Activated naive CD8-positive, alpha-beta T cell treated with anti-CD3 and anti-CD28 coated beads, Interleukin-2, amount 50 U/mL, for 24 hours (primary cell): ENCODE results near the gene SYNPR.

Experiments
- ATAC-seq: fragments of 150-1000 bp; cut with Tn5 transposase; one replicate; pipeline ENCODE4 v1.10.0; 2021
- DNase-seq: peaks from one replicate; pipeline ENCODE4 v3.0.0; 2021
- H3K27ac Mint-ChIP-seq: one replicate; pipeline ENCODE4 v1.8.0; 2021; ENCODE audit warnings: mild to moderate bottlenecking, mixed read lengths
- H3K27me3 Mint-ChIP-seq: one replicate; pipeline ENCODE4 v1.8.0; 2021; ENCODE audit warnings: mixed read lengths
- H3K36me3 Mint-ChIP-seq: one replicate; pipeline ENCODE4 v1.8.0; 2021; ENCODE audit warnings: low read depth, mixed read lengths
- H3K4me1 Mint-ChIP-seq: one replicate; pipeline ENCODE4 v1.8.0; 2021; ENCODE audit warnings: mixed read lengths
- H3K4me3 Mint-ChIP-seq: one replicate; pipeline ENCODE4 v1.8.0; 2021; ENCODE audit warnings: mild to moderate bottlenecking, moderate library complexity, mixed read lengths
- H3K9me3 Mint-ChIP-seq: one replicate; pipeline ENCODE4 v1.8.0; 2021; ENCODE audit warnings: mixed read lengths

The SYNPR gene

DNA sequence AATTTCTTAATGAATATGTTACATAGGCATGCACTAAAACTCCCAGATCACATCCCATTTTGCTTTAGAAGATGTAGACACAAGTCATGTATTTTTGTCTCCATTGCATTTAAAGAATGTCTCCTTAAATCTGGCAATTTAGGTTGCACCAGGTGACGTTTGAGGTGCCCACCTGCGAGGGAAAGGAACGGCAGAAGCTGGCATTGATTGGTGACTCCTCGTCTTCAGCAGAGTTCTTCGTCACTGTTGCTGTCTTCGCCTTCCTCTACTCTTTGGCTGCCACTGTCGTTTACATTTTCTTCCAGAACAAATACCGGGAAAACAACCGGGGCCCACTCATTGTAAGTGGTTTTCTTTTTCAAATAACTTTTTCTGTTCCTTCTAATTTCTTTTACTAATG lies 278.3 kb downstream of the SYNPR start:
- H3K9me3 Mint-ChIP-seq: no peaks in the 10 kb centered on the region
- ATAC-seq (no peak), DNase-seq (no peak)
- peaks cover 4% of the 10 kb centered on the region for H3K27me3 Mint-ChIP-seq
- H3K36me3 Mint-ChIP-seq: no peaks in the 10 kb centered on the region
- H3K4me1 Mint-ChIP-seq: no peaks in the 10 kb centered on the region
- H3K4me3 Mint-ChIP-seq: no peak overlapping the region
- H3K27ac Mint-ChIP-seq: no peak overlapping the region

DNA sequence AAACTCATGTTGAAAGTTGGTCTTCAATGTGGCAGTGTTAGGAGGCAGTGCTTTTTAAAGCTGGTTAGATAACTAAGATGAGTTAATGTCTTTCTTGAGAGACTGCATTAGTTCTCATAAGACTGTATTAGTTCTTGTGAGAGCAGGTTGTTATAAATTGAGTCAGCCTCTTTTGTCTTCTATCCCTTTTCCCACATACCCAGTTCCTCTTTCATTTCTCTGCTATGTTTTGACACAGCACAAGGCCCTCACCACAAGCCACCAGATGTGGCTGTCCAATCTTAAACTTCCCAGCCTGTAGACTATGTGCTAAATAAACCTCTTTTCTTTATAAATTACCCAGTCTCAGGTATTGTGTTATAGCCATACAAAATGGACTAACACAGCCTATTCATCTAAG lies 279.8 kb downstream of the SYNPR start:
- H3K27ac Mint-ChIP-seq: no peak overlapping the region
- no peak overlapping the region for H3K4me3 Mint-ChIP-seq
- DNase-seq: no peak
- no peaks in the 10 kb centered on the region for H3K36me3 Mint-ChIP-seq
- no peak for ATAC-seq
- peaks cover 4% of the 10 kb centered on the region for H3K27me3 Mint-ChIP-seq
- no peaks in the 10 kb centered on the region for H3K4me1 Mint-ChIP-seq
- no peaks in the 10 kb centered on the region for H3K9me3 Mint-ChIP-seq

DNA sequence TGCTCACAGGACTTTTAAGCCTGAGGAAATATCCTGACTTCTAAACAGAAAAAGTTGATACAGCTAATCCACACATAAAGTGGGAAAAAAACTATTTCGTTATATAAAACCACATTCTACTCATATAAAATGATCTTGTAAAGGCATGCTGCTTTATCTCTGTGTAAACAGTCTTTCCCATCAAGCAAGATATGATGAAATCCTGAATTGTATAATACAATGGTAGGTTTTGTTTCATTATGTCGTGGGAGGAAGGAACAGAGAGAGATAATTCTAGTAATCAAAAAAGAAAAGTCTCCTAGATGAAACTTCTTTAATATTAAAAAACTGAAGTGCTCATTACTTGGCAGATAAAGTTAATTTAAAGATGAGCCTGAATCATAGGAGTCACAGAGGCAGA lies 281.8 kb downstream of the SYNPR start:
- no peak for DNase-seq
- H3K36me3 Mint-ChIP-seq: no peaks in the 10 kb centered on the region
- no peaks in the 10 kb centered on the region for H3K4me1 Mint-ChIP-seq
- no peak for ATAC-seq
- no peaks in the 10 kb centered on the region for H3K9me3 Mint-ChIP-seq
- H3K4me3 Mint-ChIP-seq: no peak overlapping the region
- H3K27me3 Mint-ChIP-seq: peaks cover 2% of the 10 kb centered on the region
- H3K27ac Mint-ChIP-seq: no peak overlapping the region

DNA sequence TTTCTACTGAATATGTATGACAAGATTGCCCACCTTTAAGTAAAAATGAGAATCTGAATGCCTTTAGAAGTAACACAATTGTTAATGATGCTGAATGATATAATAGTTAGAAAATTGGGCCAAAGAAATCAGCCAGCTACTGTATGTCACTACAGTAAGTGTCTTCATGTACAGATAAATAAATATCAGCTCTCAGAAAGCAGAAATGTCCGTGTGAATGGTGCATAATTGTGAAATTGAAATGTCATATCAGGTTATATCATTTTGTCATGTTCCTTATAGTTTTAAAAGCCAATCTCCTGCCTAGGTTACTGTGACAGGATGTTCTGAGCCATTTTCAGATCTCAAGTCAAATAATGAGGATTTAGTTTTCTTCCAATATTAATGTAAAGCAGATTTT lies 283.8 kb downstream of the SYNPR start:
- Mint-ChIP-seq H3K27me3 (no peaks in the 10 kb centered on the region), H3K9me3 (no peaks in the 10 kb centered on the region), H3K36me3 (no peaks in the 10 kb centered on the region), H3K4me3 (no peak overlapping the region), H3K27ac (no peak overlapping the region), H3K4me1 (no peaks in the 10 kb centered on the region)
- no peak for ATAC-seq
- no peak for DNase-seq

DNA sequence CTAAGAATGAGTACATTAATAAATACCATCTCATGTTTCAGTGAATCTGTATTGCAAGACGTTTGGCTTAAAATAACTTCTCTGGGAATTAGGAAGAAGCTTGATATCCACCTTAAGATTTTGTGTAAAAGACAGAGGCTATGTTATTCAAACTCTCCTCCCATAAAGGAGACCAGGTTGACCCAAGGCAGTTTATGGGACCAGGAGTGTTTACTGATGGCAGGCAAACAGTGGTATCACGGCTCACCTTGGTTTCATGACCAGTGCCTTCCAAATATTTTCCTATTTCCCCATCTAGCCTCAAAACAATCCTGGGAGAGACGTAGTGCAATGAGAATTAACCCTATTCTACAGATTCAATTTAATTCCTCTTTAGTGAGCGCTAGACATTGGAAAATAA lies 284.2 kb downstream of the SYNPR start:
- H3K9me3 Mint-ChIP-seq: no peaks in the 10 kb centered on the region
- H3K27me3 Mint-ChIP-seq: no peaks in the 10 kb centered on the region
- DNase-seq: no peak
- no peak overlapping the region for H3K4me3 Mint-ChIP-seq
- ATAC-seq: no peak
- no peaks in the 10 kb centered on the region for H3K36me3 Mint-ChIP-seq
- no peak overlapping the region for H3K27ac Mint-ChIP-seq
- H3K4me1 Mint-ChIP-seq: no peaks in the 10 kb centered on the region

DNA sequence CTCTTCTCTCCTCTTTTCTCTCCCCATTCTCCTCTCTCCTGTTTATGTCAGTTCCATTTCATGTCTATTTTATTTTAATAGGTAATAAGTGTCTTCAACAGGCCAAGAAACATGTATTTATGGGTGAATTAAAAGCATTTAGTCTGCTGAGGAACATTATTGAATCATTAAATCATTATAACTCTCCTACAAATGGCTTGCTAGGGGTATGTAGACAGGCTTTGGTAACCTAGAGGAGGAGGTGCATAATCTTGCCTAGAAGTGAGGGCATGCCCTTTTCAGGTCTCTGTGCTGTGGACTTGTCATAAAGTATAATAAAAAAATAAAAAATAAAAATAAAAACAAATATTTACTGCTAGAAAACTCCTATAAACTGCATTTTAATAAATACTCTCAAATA lies 285.5 kb downstream of the SYNPR start:
- no peaks in the 10 kb centered on the region for H3K9me3 Mint-ChIP-seq
- DNase-seq (no peak), ATAC-seq (no peak)
- no peaks in the 10 kb centered on the region for H3K4me1 Mint-ChIP-seq
- no peak overlapping the region for H3K4me3 Mint-ChIP-seq
- no peaks in the 10 kb centered on the region for H3K36me3 Mint-ChIP-seq
- no peaks in the 10 kb centered on the region for H3K27me3 Mint-ChIP-seq
- no peak overlapping the region for H3K27ac Mint-ChIP-seq

DNA sequence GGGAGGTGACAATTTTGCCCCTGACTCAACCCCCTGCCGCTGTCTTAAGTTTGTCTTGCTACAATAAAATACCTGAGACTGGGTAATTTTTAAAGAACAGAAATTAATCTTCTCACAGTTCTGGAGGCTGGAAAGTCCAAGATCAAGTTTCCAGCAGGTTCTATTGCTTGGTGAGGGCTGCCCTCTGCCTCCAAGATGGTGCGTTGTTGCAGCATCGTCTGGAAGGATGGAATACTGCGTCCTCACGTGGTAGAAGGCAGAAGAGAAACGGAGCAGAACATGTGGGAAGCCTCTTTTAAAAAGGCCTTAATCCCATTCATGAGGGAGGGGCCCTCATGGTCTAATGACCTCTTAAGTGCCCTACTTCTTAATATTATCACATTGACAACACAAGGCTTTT lies 287.1 kb downstream of the SYNPR start:
- H3K36me3 Mint-ChIP-seq: no peaks in the 10 kb centered on the region
- DNase-seq (no peak), ATAC-seq (no peak)
- H3K27ac Mint-ChIP-seq: no peak overlapping the region
- no peaks in the 10 kb centered on the region for H3K27me3 Mint-ChIP-seq
- peaks cover 1% of the 10 kb centered on the region for H3K9me3 Mint-ChIP-seq
- H3K4me3 Mint-ChIP-seq: no peak overlapping the region
- H3K4me1 Mint-ChIP-seq: no peaks in the 10 kb centered on the region

DNA sequence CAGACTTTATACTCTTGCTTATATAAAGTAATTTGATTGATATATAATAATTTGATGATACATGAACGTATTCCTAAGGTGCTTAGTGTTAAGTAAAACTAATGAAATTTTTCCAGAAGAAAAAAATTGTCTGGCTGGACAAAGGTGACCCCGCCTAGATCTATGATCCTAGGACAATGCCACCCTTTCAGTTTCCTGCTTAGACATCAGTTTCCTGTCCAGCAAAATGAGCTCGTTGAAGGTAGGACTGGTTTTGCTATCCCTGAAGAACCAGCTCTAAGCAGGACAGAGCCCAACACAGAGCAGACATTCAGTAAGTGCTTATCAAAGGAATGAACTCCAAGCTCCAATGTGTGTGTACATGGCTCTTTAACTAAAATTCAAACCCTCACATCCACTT lies 293.6 kb downstream of the SYNPR start:
- Mint-ChIP-seq H3K9me3 (peaks cover 4% of the 10 kb centered on the region), H3K4me3 (no peak overlapping the region), H3K4me1 (no peaks in the 10 kb centered on the region), H3K27me3 (no peaks in the 10 kb centered on the region), H3K27ac (no peak overlapping the region), H3K36me3 (no peaks in the 10 kb centered on the region)
- DNase-seq: no peak
- ATAC-seq: no peak

DNA sequence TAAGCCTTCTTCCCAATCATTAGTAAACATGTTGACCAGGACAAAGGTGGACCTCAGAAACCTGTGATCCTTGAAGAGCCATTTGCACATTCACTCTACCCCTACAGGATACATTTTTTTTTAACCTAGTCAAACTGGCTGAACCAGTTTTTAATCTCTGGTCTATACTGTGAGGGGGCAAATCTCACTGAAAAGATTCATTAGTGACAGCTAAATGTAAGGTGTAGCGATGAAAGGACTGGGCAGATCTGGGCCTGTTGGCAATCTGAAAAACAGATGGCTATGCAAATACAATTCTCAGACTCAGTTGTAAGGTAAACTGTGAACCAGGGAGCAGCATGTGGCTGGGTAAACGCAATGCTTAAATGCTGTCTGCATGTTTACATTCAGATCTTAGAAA lies 298.7 kb downstream of the SYNPR start:
- no peaks in the 10 kb centered on the region for H3K4me1 Mint-ChIP-seq
- ATAC-seq: no peak
- H3K4me3 Mint-ChIP-seq: no peak overlapping the region

DNA sequence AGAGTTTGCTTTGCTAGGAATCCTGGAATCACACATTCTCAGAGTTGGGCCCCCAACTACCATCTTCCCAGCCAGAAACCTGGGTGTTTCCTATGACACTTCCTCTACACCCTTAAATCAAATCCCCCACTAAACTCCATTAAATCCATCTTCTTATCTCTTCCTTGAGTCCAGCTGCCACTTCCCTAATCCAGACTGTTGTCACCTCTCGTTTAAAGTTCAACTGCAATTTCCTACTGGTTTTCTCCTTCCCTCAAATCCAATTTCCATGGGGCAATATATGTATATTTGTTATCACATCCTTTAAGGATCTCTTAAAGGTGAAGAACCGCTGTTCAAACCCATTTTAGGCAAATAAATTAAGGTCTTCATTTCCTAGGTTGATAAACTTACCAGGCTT lies 300.8 kb downstream of the SYNPR start:
- Mint-ChIP-seq H3K27ac (no peak overlapping the region), H3K36me3 (no peaks in the 10 kb centered on the region), H3K9me3 (no peaks in the 10 kb centered on the region), H3K4me1 (no peaks in the 10 kb centered on the region), H3K27me3 (no peaks in the 10 kb centered on the region), H3K4me3 (no peak overlapping the region)
- no peak for ATAC-seq
- no peak for DNase-seq

More for the DNA sequence above, 298.7 kb downstream of the SYNPR start:
- no peak for DNase-seq
- H3K27me3 Mint-ChIP-seq: no peaks in the 10 kb centered on the region
- H3K9me3 Mint-ChIP-seq: no peaks in the 10 kb centered on the region
- H3K36me3 Mint-ChIP-seq: no peaks in the 10 kb centered on the region
- no peak overlapping the region for H3K27ac Mint-ChIP-seq

DNA sequence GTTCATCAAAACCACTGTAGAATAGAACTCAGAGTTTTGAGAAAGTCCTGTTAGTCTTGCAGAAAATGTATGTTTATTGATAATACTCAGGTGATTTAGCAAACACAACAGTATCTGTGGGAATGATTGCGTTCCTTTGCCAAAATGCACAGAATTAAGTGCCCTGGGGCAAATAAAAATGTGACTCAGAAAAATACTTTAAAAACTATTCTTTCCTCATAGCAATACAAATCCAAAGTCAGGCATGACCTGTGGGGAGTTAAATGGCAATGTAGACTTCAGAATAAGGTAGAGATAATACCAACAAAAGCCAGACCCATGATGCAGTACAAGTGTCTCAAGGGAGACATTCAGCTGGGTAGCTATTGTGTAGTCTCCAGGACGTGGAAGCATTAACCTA lies 302.0 kb downstream of the SYNPR start:
- Mint-ChIP-seq H3K27me3 (no peaks in the 10 kb centered on the region), H3K4me3 (no peak overlapping the region), H3K27ac (no peak overlapping the region), H3K9me3 (no peaks in the 10 kb centered on the region), H3K36me3 (no peaks in the 10 kb centered on the region), H3K4me1 (no peaks in the 10 kb centered on the region)
- DNase-seq (no peak), ATAC-seq (no peak)

DNA sequence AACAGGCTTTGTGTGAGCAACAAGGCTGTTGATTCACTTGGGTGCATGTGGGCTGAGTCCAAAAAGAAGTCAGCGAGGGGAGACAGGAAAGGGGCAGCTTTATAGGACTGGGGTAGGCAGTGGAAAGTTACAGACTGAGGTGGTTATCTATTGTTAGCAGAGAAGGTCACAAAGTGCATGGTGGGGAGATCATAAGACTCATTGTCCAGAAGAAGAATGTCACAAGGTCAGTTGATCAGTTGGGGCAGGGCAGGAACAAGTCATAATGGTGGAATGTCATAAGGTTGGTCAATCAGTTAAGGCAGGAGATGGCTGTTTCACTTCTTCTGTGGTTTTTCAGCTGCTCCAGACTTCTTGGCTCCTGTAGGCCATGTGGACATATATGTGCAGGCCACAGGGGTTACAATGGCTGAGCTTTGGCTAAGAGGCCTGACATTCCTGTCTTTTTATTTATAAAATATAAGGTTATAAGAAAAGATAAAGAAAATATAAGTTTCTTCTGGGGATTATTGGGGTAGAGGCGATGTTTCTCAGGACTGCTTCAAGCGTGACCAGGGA lies 304.9 kb downstream of the SYNPR start:
- H3K27me3 Mint-ChIP-seq: no peaks in the 10 kb centered on the region
- H3K4me3 Mint-ChIP-seq: no peak overlapping the region
- no peaks in the 10 kb centered on the region for H3K36me3 Mint-ChIP-seq
- H3K4me1 Mint-ChIP-seq: no peaks in the 10 kb centered on the region
- ATAC-seq (no peak), DNase-seq (no peak)
- H3K9me3 Mint-ChIP-seq: no peaks in the 10 kb centered on the region
- no peak overlapping the region for H3K27ac Mint-ChIP-seq

DNA sequence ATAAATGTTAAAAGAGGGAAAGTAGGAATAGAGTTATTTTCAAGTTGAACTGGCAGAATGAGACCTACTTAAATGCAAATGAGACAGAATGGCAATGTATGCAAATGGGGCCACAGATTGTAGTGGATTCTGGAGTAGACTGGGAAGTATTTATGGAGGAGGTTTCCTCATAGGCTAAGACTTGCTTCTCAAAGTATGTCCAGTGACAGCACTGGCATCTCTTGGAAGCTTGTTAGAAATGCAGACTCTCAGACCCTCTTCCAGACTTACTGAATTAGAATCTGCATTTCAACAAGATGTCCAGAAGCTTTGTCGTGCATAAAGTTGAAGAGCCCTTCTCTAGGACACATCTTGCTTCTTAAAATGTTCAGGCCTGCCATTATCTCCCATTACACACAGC lies 306.6 kb downstream of the SYNPR start:
- Mint-ChIP-seq H3K36me3 (no peaks in the 10 kb centered on the region), H3K4me1 (no peaks in the 10 kb centered on the region), H3K4me3 (no peak overlapping the region), H3K27me3 (no peaks in the 10 kb centered on the region), H3K9me3 (no peaks in the 10 kb centered on the region), H3K27ac (no peak overlapping the region)
- ATAC-seq: no peak
- DNase-seq: no peak

DNA sequence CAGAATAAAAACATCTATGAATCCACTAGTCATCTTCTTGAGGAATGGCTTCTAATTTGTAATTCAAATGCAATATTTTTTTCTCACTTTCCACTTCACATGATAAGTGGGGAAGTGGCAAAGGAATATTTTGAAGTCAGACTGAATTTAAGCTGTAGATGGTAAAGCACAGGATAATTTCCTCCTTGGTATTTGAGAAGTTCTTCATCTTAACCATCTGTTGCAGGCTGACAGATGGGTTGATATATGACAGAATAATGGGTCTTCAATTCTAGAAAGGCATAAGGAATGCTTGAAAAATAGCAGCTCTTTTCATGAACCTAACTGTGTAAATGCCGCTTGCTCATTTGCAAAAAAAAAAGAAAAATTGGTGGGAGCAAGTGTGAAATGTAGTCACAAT lies 307.8 kb downstream of the SYNPR start:
- no peaks in the 10 kb centered on the region for H3K4me1 Mint-ChIP-seq

DNA sequence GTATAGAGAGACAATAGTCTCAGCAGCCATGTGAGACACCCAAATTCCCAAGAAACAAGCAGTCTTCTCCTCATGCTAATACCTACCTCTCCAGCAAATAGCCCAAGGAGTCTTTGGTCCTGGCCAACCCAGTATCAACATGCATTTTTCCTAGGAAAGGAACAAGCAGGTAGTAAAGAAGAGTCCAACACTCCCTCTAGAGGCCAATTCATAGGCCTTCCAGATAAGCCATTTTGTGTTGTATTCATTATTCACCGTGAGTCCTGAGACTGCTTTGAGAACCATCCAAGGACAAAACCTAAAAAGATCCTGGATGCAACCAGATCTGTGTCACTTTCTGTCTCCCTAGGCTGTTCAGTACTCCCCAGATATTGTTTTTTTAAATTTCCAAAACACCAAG lies 310.8 kb downstream of the SYNPR start:
- no peak for ATAC-seq
- Mint-ChIP-seq H3K4me1 (no peaks in the 10 kb centered on the region), H3K4me3 (no peak overlapping the region), H3K27ac (no peak overlapping the region), H3K36me3 (no peaks in the 10 kb centered on the region), H3K27me3 (no peaks in the 10 kb centered on the region), H3K9me3 (no peaks in the 10 kb centered on the region)
- DNase-seq: no peak

More for the DNA sequence above, 307.8 kb downstream of the SYNPR start:
- Mint-ChIP-seq H3K36me3 (no peaks in the 10 kb centered on the region), H3K4me3 (no peak overlapping the region), H3K27ac (no peak overlapping the region), H3K9me3 (no peaks in the 10 kb centered on the region), H3K27me3 (no peaks in the 10 kb centered on the region)
- DNase-seq: no peak
- ATAC-seq: no peak

DNA sequence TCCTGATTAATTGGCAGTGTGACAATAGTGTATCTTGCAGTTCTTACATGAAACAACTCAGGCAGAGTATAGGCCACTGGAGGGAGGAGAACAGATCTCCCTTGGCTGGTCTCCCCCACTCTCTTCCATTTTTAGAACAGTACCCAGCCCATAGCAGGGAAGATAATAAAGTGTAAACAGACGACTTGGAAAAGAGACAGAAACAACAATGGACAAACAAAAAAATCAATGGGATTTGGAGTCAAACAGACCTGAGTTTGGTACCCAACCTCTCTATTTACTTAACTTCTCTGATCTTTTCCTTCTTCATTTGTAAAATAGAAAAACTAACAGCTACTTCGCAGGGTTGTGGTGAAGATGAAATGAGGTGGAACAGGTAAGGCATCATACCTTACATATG lies 315.7 kb downstream of the SYNPR start:
- ATAC-seq (no peak), DNase-seq (no peak)
- Mint-ChIP-seq H3K4me1 (no peaks in the 10 kb centered on the region), H3K27ac (no peak overlapping the region), H3K27me3 (no peaks in the 10 kb centered on the region), H3K4me3 (no peak overlapping the region), H3K36me3 (no peaks in the 10 kb centered on the region), H3K9me3 (no peaks in the 10 kb centered on the region)
